Stimulated activated effector memory CD8-positive, alpha-beta T cell treated with anti-CD3 and anti-CD28 coated beads, Interleukin-12 subunit alpha, Interleukin-12 subunit beta, amount 100 ng/mL, for 72 hours (primary cell): ENCODE measurements around the gene MRPL34.
A peak's percentile ranks its signal among the peaks of the same experiment; 100 is the strongest.

Experiments used
- ATAC-seq: fragments of 150-1000 bp; cut with Tn5 transposase; 2 replicates; pipeline ENCODE4 v1.10.0; 2021
- DNase-seq, 2 donors: peaks; one replicate each; pipeline ENCODE4 v3.0.0; 2021 to 2022; ENCODE audit warnings: low spot score in 2 of 2
- H3K27ac Mint-ChIP-seq: one replicate; pipeline ENCODE4 v1.8.0; 2022; ENCODE audit warnings: mild to moderate bottlenecking, mixed read lengths
- H3K36me3 Mint-ChIP-seq: one replicate; pipeline ENCODE4 v1.8.0; 2022; ENCODE audit warnings: mild to moderate bottlenecking, mixed read lengths
- H3K4me1 Mint-ChIP-seq: one replicate; pipeline ENCODE4 v1.8.0; 2022; ENCODE audit warnings: mixed read lengths
- H3K4me3 Mint-ChIP-seq: one replicate; pipeline ENCODE4 v1.8.0; 2022; ENCODE audit warnings: mild to moderate bottlenecking, mixed read lengths
- H3K9me3 Mint-ChIP-seq: one replicate; pipeline ENCODE4 v1.8.0; 2022; ENCODE audit warnings: mixed read lengths

Gene MRPL34

GRCh38 chr19:17300992-17301619 lies 4.6 kb upstream of the MRPL34 start:
- no peaks in the 10 kb centered on the region for H3K9me3 Mint-ChIP-seq
- DNase-seq (no peak), ATAC-seq (no peak)
- no peak overlapping the region for H3K27ac Mint-ChIP-seq
- H3K36me3 Mint-ChIP-seq = peaks cover 13% of the 10 kb centered on the region
- no peak overlapping the region for H3K4me3 Mint-ChIP-seq
- peaks cover 18% of the 10 kb centered on the region for H3K4me1 Mint-ChIP-seq

DNA sequence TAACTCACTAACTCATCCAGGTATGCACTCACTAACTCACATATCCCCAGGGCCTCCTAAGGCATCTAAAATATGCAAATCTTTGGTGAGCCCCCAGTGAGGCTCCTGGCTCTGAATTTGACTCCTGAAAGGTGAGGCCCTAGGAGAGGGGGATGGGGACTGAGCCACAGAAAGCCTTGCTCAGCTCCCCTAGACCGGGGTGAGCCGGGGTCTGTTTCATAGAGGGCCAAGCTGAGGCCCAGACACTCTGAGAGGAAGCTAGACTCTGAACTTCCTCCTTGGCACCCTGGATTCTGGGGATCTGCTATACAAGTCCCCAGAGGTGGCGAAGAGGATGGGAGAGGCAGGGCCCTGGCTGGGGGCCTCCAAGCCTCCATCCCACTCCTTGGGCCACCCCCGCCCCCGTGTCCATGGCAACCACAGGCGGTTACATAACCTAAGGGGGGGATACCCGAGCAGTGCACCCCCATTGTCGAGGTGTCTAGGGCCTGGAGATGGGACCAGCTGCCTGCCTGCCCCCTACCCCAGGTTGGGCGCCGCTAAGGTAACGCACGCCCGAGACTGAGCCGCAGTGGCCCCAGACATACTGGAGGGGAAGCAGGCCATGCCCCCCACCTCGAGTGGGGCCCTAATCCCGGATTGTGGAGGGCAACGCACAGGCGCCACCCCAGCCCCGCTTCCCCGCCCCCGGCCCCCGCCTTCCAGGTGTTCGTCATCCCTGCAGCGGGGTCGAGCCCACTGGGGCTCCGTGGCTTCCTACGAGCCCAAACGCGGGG lies 3.1 kb upstream of the MRPL34 start:
- Mint-ChIP-seq H3K9me3 (no peaks in the 10 kb centered on the region), H3K4me3 (peak overlapping the region; percentile 66), H3K4me1 (peaks cover 23% of the 10 kb centered on the region), H3K36me3 (peaks cover 13% of the 10 kb centered on the region), H3K27ac (peak overlapping the region; percentile 82)
- DNase-seq (no peak), ATAC-seq (no peak)

DNA sequence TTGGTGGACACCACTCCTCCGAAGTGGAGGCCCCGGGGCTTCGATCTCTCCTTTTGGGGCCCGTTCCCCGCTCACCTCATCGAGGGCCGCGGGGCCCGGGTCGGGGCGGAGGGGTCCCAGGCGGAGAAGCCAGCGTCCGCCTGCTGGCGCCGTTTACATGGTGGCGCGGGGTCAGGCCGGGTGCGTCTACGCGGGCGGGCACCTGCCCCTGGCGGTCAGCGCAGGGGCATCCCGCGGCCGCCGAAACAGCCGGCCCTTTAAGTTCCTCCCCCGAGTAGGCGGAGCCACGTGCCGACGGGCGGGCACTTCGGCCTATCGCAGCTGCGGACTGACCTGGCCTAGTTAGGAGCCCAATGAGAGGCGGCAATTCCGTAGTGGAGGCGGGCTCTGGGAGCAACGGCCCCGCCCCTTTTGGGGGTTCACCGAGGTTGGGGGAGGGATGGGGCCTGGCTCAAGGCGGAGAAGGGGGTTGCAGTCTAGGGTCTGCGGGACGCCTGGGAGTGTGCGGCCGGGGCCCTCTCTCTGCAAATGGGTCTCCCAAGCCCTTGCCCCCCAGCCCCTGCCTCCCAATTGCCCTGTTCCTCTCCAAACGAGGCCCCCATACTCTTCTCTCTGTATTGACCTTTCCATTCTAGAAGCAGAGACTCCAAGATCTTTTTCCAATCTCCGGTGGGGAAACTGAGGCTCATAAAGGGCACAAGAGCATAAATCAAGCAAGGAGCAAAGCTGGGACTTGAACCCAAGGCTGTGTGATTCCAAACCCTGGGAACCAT lies 2.3 kb upstream of the MRPL34 start, which contains the start of gene ABHD8:
Gene ABHD8 (minus strand): TSS at position 259 of the 773 bp plus-strand sequence. CDS start 1,809 bp downstream, outside the sequence.
- peak; percentile 90 to 98 for DNase-seq
- Mint-ChIP-seq H3K27ac (peak within 1 kb of the TSS; percentile 82), H3K4me3 (peak within 1 kb of the TSS; percentile 66), H3K36me3 (peaks cover 13% of the 10 kb centered on the region), H3K9me3 (no peaks in the 10 kb centered on the region), H3K4me1 (peaks cover 29% of the 10 kb centered on the region)
- ATAC-seq = peak; percentile 78

DNA sequence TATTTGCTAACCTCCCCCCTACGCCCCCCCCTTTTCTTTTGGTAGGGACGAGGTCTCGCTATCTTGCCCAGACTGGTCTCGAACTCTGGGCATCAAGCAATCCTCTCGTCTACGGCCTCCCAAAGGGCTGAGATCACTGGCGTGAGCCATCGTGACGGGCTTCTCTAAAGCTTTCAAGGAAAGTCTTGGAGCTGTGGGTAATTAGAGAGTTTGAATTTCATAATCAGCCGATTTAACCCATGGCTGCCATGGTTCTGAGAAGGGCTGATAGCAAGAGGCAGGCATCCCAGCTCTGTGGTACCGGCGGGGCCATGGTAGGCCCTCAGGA lies 1.8 kb upstream of the MRPL34 start:
- ATAC-seq = no peak
- Mint-ChIP-seq H3K4me3 (peak overlapping the region; percentile 66), H3K4me1 (peaks cover 31% of the 10 kb centered on the region), H3K9me3 (no peaks in the 10 kb centered on the region), H3K27ac (peak overlapping the region; percentile 82), H3K36me3 (peaks cover 13% of the 10 kb centered on the region)
- DNase-seq = no peak

- Mint-ChIP-seq H3K4me1 (peaks cover 36% of the 10 kb centered on the region), H3K27ac (peak overlapping the region; percentile 83), H3K36me3 (peaks cover 20% of the 10 kb centered on the region), H3K4me3 (peak overlapping the region; percentile 78), H3K9me3 (no peaks in the 10 kb centered on the region)
- no peak for DNase-seq
- no peak for ATAC-seq
Measured at GRCh38 chr19:17304386-17305215, 1.1 kb upstream of the MRPL34 start.

GRCh38 chr19:17305216-17305516 lies 506 bp upstream of the MRPL34 start:
- Mint-ChIP-seq H3K4me3 (peak overlapping the region; percentile 78), H3K4me1 (peaks cover 39% of the 10 kb centered on the region)

GRCh38 chr19:17306285-17306714 lies 628 bp downstream of the MRPL34 start:
- Mint-ChIP-seq H3K36me3 (peaks cover 29% of the 10 kb centered on the region), H3K4me1 (peaks cover 48% of the 10 kb centered on the region)

More at GRCh38 chr19:17305216-17305516, 506 bp upstream of the MRPL34 start:
- H3K36me3 Mint-ChIP-seq = peaks cover 22% of the 10 kb centered on the region
- ATAC-seq (no peak), DNase-seq (no peak)
- H3K27ac Mint-ChIP-seq = peak overlapping the region; percentile 83
- no peaks in the 10 kb centered on the region for H3K9me3 Mint-ChIP-seq

GRCh38 chr19:17307876-17308377 lies 2.3 kb downstream of the MRPL34 start:
- peak overlapping the region; percentile 78 for H3K4me3 Mint-ChIP-seq
- DNase-seq = no peak
- H3K9me3 Mint-ChIP-seq = no peaks in the 10 kb centered on the region
- H3K36me3 Mint-ChIP-seq = peaks cover 42% of the 10 kb centered on the region
- ATAC-seq = no peak
- H3K4me1 Mint-ChIP-seq = peaks cover 58% of the 10 kb centered on the region
- peak overlapping the region; percentile 82 for H3K27ac Mint-ChIP-seq

More at GRCh38 chr19:17306285-17306714, 628 bp downstream of the MRPL34 start:
- no peaks in the 10 kb centered on the region for H3K9me3 Mint-ChIP-seq
- H3K27ac Mint-ChIP-seq = peak overlapping the region; percentile 83
- DNase-seq (no peak), ATAC-seq (no peak)
- H3K4me3 Mint-ChIP-seq = peak overlapping the region; percentile 78

DNA sequence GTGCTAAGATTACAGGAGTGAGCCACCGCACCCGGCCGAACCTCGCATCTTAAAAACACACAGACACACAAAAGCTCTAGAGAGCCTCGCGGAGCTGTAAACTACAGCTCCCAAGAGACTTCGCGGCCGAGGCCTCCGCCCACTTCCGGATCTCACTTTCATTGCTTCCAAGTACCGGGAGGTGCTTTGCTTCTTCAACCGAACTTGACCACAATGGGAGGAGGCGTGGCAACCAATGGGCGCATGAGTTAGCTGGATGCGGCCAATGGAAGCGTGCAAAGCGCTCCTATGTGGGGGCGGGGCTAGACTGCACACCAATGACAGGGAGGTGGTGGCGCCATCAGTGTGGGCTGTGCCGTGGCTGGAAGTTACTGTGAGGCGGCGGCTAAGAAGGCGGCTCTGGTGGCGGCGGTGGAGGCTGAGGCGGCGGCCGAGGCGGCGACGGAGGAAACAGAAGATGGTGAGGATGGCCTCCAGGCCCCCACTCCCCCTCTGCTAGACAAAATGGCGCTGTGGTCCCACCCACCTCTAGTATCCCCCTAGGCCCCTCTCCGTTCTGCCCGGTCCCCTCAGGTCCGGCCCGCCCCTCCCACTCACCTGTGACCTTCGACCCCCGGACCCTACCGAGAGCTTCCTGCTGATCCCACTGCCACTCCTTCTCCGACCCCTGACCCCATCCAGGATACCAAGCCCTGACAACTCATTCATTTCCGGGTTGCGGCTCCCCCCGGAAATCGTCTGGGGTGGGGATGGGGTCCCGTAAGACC lies 3.7 kb downstream of the MRPL34 start, which contains the start of gene DDA1:
Gene DDA1 (plus strand): TSS at position 366 of the 767 bp plus-strand sequence. CDS start 92 bp downstream, at position 458.
- peak; percentile 84 for ATAC-seq
- peaks cover 55% of the 10 kb centered on the region for H3K4me1 Mint-ChIP-seq
- H3K9me3 Mint-ChIP-seq = no peaks in the 10 kb centered on the region
- H3K36me3 Mint-ChIP-seq = peaks cover 57% of the 10 kb centered on the region
- peak within 1 kb of the TSS; percentile 91 for H3K27ac Mint-ChIP-seq
- peak within 1 kb of the TSS; percentile 88 for H3K4me3 Mint-ChIP-seq
- peak; percentile 87 to 98 for DNase-seq

DNA sequence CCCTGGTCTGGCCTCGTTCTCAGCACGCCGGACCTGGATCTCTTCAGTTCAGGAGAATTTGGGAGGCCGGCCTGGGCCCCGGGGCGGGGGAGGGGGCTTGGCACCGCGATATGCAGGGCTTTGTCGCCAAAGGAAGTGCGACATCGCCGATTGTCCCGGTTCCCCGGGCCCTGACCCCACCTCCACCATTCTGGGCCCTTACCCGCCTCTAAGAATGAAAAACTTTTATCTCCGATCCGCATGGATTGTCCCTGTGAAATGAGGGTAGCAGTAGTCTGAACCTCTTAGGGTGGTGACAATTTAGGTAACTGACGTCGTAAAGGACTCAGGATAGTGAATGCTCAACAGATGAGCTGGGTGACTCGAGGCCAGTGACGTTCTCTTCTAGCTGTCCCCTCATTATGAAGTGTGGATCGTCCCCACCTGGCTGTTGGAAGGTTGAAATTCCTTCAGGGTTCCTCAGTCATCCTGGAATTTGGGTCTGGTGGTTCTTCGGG lies 4.3 kb downstream of the MRPL34 start:
- peaks cover 57% of the 10 kb centered on the region for H3K36me3 Mint-ChIP-seq
- peaks cover 50% of the 10 kb centered on the region for H3K4me1 Mint-ChIP-seq
- H3K9me3 Mint-ChIP-seq = no peaks in the 10 kb centered on the region
- H3K27ac Mint-ChIP-seq = peak overlapping the region; percentile 91
- DNase-seq (no peak), ATAC-seq (no peak)
- peak overlapping the region; percentile 88 for H3K4me3 Mint-ChIP-seq

DNA sequence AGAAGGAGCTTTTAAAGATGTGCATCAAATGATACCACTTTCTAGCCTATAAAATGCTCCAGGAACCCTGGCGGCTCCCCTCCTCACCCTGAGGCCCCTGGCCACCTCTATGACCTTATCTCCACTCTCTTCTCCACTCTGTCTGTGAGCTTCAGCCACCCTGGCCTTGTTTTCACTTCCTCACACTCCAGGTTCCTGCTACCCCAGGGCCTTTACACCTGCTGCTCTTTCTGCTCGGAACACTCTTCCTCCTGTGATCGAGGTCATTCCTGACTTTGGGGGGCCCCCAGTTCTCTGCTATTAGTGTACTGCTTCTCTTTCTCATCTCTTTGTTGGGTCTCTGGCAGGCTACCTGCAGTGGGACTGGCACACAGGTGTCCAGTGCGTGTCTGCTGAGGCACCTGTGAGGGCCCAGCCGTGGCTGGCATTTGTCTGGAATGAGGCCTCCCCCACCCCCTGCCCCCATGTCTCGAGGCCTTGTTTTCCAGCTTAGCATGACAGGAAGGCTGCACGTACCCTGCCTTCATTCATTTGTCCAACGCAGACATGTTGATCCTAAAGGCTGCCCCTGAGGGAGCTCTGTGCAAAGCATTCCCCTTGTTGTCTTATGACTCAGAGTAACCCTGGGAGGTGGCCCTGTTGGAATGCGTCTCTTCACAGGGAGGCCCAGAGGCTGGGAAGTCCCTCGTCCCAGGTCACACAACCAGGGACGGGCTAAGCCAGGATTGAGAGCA lies 6.0 kb downstream of the MRPL34 start:
- Mint-ChIP-seq H3K9me3 (no peaks in the 10 kb centered on the region), H3K4me1 (peaks cover 50% of the 10 kb centered on the region), H3K27ac (no peak overlapping the region), H3K36me3 (peaks cover 62% of the 10 kb centered on the region), H3K4me3 (peak overlapping the region; percentile 88)
- DNase-seq = no peak
- ATAC-seq = no peak

DNA sequence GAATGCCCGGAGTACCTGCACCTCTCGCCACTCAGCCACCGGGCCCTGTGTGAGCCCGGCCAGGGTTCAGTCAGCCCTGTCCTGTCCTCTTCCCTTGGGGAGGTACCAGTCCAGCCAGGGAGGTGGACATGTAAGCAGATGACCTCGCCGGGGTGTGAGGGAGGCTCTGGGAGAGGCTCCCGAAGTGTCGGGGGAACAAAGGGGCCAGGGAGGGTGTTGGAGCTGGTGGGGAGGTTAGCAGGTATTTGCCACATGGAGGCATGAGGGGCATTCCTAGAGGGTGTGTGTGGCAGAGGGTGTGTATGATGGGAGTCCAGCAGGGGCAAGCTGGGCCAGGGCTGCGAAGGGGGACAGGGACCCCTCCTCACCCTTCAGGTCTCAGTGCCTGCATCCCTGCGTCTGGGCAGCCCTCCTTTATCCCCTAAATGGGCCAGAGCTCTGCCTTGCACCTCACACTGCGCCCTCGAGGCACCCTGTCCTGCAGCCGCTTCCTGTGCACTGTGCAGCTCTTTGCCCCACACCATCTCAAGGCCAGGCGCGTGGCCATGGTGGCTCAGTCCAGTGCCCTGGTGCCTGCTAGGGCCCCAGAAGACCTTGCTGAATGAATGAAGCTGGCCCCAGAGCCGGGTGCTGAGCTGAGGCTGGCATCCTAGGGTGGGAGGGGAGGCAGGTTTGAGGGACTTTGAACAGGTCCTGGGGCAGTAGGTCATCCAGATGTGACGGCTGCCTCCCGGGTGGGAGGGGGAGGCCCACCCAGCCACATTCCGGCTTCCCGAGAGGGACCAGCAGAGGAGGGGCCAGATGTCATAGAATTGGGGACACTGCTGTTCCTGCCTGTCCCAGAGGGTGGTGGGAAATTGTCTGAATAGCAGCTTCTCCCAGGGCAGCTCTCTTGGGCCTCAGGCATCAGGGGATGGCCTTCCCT lies 6.8 kb downstream of the MRPL34 start:
- Mint-ChIP-seq H3K9me3 (no peaks in the 10 kb centered on the region), H3K4me3 (no peak overlapping the region), H3K4me1 (peaks cover 46% of the 10 kb centered on the region), H3K27ac (peak overlapping the region; percentile 14), H3K36me3 (peaks cover 71% of the 10 kb centered on the region)
- DNase-seq = no peak
- ATAC-seq = no peak
